HUES6 (cell line): ENCODE results near the gene COX7B2.

Experiments used
- H3K27ac ChIP-seq: 2 replicates; pipeline ENCODE4 v1.7.0; 2013; ENCODE audit warnings: low read depth, mild to moderate bottlenecking, low read length, inconsistent platforms
- H3K27me3 ChIP-seq: 2 replicates; pipeline ENCODE4 v1.6.1; 2013; ENCODE audit warnings: low read length; ENCODE audit not compliant: control insufficient read depth, insufficient read depth
- H3K36me3 ChIP-seq: 2 replicates; pipeline ENCODE4 v1.6.1; 2013; ENCODE audit warnings: low read length; ENCODE audit not compliant: control insufficient read depth, insufficient read depth
- H3K4me1 ChIP-seq: 2 replicates; pipeline ENCODE4 v1.6.1; 2013; ENCODE audit warnings: low read length; ENCODE audit not compliant: control insufficient read depth, insufficient read depth
- H3K4me3 ChIP-seq: 2 replicates; pipeline ENCODE4 v1.5.1; 2013; ENCODE audit warnings: low read depth, low read length
- H3K9ac ChIP-seq: one replicate; pipeline ENCODE4 v1.6.1; 2013; ENCODE audit warnings: mild to moderate bottlenecking, low read length
- H3K9me3 ChIP-seq: 2 replicates; pipeline ENCODE4 v1.6.1; 2013; ENCODE audit warnings: low read depth, low read length; ENCODE audit not compliant: control insufficient read depth, insufficient read depth

COX7B2 gene

GRCh38 chr4:46890056-46890455, 19.0 kb downstream of the COX7B2 start:
- H3K9ac ChIP-seq = no peak overlapping the region
- no peaks in the 10 kb centered on the region for H3K9me3 ChIP-seq
- no peak overlapping the region for H3K4me3 ChIP-seq
- no peaks in the 10 kb centered on the region for H3K27me3 ChIP-seq
- H3K36me3 ChIP-seq = no peaks in the 10 kb centered on the region
- H3K27ac ChIP-seq = no peak overlapping the region
- no peaks in the 10 kb centered on the region for H3K4me1 ChIP-seq

GRCh38 chr4:46889410-46889809, 19.6 kb downstream of the COX7B2 start:
- Histone ChIP-seq H3K36me3 (no peaks in the 10 kb centered on the region), H3K4me3 (no peak overlapping the region), H3K9me3 (no peaks in the 10 kb centered on the region), H3K27ac (no peak overlapping the region), H3K4me1 (no peaks in the 10 kb centered on the region), H3K9ac (no peak overlapping the region), H3K27me3 (no peaks in the 10 kb centered on the region)

DNA sequence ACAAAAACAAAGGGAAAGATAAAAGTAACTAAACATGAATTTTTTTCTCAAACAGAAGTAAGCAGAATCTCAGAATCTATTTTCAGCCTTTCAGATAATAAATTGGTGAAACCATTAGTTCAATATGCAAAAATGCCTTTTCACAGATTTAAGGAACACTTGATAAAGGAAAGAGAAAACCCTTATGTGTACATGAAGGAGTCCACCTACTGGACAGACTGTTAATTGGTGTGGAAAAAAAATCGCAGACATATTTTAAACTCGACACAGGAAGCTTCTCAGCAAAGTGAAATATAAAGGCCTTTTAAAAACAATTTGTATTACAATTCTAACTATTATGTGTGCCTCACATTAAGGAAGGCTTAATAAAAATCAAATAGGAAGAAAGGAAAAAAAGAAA, 22.3 kb downstream of the COX7B2 start:
- no peaks in the 10 kb centered on the region for H3K36me3 ChIP-seq
- H3K9ac ChIP-seq = no peak overlapping the region
- H3K27ac ChIP-seq = no peak overlapping the region
- no peak overlapping the region for H3K4me3 ChIP-seq
- no peaks in the 10 kb centered on the region for H3K27me3 ChIP-seq
- H3K4me1 ChIP-seq = no peaks in the 10 kb centered on the region
- H3K9me3 ChIP-seq = no peaks in the 10 kb centered on the region

- Histone ChIP-seq H3K9me3 (no peaks in the 10 kb centered on the region), H3K4me1 (no peaks in the 10 kb centered on the region), H3K4me3 (no peak overlapping the region), H3K9ac (no peak overlapping the region), H3K36me3 (no peaks in the 10 kb centered on the region), H3K27me3 (no peaks in the 10 kb centered on the region), H3K27ac (no peak overlapping the region)
These were observed 30.4 kb downstream of the COX7B2 start for GRCh38 chr4:46878641-46879040.

- Histone ChIP-seq H3K4me3 (no peak overlapping the region), H3K9ac (no peak overlapping the region), H3K27me3 (no peaks in the 10 kb centered on the region), H3K9me3 (no peaks in the 10 kb centered on the region), H3K4me1 (no peaks in the 10 kb centered on the region), H3K36me3 (no peaks in the 10 kb centered on the region), H3K27ac (no peak overlapping the region)
These were observed 34.2 kb downstream of the COX7B2 start for GRCh38 chr4:46874811-46875210.

DNA sequence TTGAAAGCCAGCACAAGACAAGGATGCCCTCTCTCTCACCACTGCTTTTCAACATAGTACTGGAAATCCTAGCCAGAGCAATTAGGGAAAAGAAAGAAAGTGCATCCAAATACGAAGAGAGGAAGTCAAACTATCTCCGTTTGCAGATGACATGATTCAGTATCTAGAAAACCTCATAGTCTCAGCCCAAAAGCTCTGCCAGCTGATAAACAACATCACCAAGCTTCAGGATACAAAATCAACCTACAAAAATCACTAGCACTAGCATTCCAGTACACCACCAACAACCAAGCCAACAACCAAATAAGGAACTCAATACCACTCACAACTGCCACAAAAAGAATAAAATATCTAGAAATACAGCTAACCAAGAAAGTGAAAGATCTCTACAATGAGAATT, 38.6 kb downstream of the COX7B2 start:
- no peaks in the 10 kb centered on the region for H3K9me3 ChIP-seq
- H3K4me1 ChIP-seq = no peaks in the 10 kb centered on the region
- H3K36me3 ChIP-seq = no peaks in the 10 kb centered on the region
- no peak overlapping the region for H3K4me3 ChIP-seq
- H3K27ac ChIP-seq = no peak overlapping the region
- no peaks in the 10 kb centered on the region for H3K27me3 ChIP-seq
- H3K9ac ChIP-seq = no peak overlapping the region

DNA sequence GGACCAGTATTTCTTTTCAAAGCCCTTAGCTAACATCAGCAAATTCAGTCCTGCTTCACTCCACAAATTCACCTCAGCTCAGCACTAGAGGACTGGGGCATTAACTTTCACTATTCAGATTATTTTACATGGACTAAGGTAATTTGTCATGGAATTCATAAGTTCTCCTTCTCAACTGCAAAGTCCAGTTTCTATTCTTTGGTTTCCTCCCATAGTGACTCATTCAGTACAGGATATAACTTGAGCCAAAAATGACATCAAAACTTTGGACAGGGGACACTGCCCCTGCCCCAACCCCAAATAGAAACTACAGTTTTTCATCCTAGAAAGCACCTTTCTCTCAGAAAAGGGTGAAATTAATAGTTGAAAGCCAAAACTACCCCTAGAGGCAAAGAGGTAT, 52.7 kb downstream of the COX7B2 start:
- Histone ChIP-seq H3K4me3 (no peak overlapping the region), H3K9ac (no peak overlapping the region), H3K4me1 (no peaks in the 10 kb centered on the region), H3K27ac (no peak overlapping the region), H3K9me3 (no peaks in the 10 kb centered on the region), H3K27me3 (no peaks in the 10 kb centered on the region), H3K36me3 (no peaks in the 10 kb centered on the region)

DNA sequence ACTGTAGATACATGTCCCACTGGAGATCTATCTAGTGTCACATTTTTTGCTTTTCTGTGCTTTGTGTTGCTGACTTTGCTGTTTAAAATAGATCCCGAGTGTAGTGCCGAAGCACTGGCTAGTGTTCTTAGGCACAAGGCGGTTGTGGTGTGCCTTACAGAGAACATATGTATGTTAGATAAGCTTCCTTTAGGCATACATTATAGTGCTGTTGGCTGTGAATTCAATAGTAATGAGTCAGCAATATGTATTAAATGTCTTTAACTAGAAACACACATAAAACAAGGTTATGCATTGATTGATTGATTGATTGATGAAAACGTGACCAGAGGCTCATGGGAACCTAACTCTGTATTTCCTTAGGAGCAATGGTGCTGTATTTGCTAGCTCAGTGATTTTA, 56.2 kb downstream of the COX7B2 start:
- H3K4me1 ChIP-seq = no peaks in the 10 kb centered on the region
- no peak overlapping the region for H3K9ac ChIP-seq
- no peaks in the 10 kb centered on the region for H3K36me3 ChIP-seq
- H3K4me3 ChIP-seq = no peak overlapping the region
- H3K27ac ChIP-seq = no peak overlapping the region
- H3K27me3 ChIP-seq = no peaks in the 10 kb centered on the region
- no peaks in the 10 kb centered on the region for H3K9me3 ChIP-seq

DNA sequence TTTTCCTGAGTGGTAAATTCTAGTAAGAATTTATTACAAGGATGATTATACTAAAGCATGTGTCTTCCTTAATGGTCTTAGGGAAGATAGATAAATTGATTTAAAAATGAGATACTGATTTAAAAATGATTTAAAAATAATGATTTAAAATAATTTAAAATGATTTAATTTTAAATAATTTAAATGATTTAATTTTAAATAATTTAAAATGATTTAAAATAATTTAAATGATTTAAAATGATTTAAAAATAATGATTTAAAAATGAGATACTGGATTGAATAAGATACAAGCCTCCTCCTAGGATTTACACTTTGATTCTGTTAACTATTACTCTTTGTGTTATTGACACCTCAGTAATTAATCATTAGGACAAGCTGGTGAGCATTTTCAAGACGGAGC, 59.0 kb downstream of the COX7B2 start:
- no peak overlapping the region for H3K9ac ChIP-seq
- no peak overlapping the region for H3K27ac ChIP-seq
- H3K4me1 ChIP-seq = no peaks in the 10 kb centered on the region
- no peaks in the 10 kb centered on the region for H3K9me3 ChIP-seq
- no peak overlapping the region for H3K4me3 ChIP-seq
- no peaks in the 10 kb centered on the region for H3K27me3 ChIP-seq
- no peaks in the 10 kb centered on the region for H3K36me3 ChIP-seq

DNA sequence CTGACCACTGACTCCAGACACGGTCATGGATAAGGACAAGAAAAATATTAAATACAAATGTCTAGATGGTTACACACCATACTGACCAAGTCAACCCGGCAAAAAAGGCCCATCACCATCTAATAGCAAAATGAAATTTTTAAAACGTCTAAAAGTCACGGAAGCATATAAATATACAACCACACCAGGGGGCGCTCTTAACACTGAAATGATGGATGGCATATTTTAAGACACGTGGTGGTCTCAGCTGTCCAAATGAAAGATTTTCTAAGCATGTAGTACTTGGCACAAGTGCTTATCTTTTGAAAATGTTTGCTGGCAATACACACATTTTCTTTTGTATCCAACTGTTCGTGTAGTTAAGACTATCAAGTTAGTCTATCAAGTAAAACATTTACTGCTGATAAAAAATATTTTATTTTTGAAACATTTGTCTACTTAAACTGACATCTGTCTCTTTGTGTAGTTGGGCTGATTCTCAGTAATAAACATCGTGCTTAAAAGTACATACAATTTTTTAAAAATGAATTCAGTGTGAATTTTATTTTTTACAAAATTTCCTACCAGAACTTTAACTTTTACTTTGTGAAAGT, 64.6 kb downstream of the COX7B2 start:
- H3K9ac ChIP-seq = no peak overlapping the region
- no peaks in the 10 kb centered on the region for H3K9me3 ChIP-seq
- H3K4me3 ChIP-seq = no peak overlapping the region
- H3K4me1 ChIP-seq = no peaks in the 10 kb centered on the region
- H3K36me3 ChIP-seq = no peaks in the 10 kb centered on the region
- no peaks in the 10 kb centered on the region for H3K27me3 ChIP-seq
- H3K27ac ChIP-seq = no peak overlapping the region

- Histone ChIP-seq H3K27ac (no peak overlapping the region), H3K9ac (no peak overlapping the region)
These were observed 69.9 kb downstream of the COX7B2 start for GRCh38 chr4:46839128-46839527.

GRCh38 chr4:46837639-46838038, 71.4 kb downstream of the COX7B2 start:
- Histone ChIP-seq H3K27me3 (no peaks in the 10 kb centered on the region), H3K9ac (no peak overlapping the region), H3K4me3 (no peak overlapping the region), H3K4me1 (peaks cover 4% of the 10 kb centered on the region; the same call in 1 of the 2 replicates), H3K9me3 (no peaks in the 10 kb centered on the region), H3K36me3 (no peaks in the 10 kb centered on the region), H3K27ac (no peak overlapping the region)

More at GRCh38 chr4:46839128-46839527, 69.9 kb downstream of the COX7B2 start:
- Histone ChIP-seq H3K4me3 (no peak overlapping the region), H3K4me1 (peaks cover 4% of the 10 kb centered on the region; the same call in 1 of the 2 replicates), H3K9me3 (no peaks in the 10 kb centered on the region), H3K36me3 (no peaks in the 10 kb centered on the region), H3K27me3 (no peaks in the 10 kb centered on the region)
